Vagina (tissue), 2 donors: Measurements from ENCODE around the gene GGCX. TPM values are rescaled to one million over a fixed set of nuclear protein-coding genes. Genes with fewer than 3 reads are reported as not detected.
A peak's percentile ranks its signal among the peaks of the same experiment; 100 is the strongest.

Experiments
- DNase-seq, 2 donors: peaks; one replicate each; pipeline ENCODE4 v3.0.0-alpha.2; 2017; ENCODE audit errors: extremely low spot score in 2 of 2
- H3K27ac ChIP-seq: fragments of 200-600 bp; sonication (generic); one replicate; pipeline ENCODE4 v1.5.1; 2019
- H3K27me3 ChIP-seq: fragments of 200-600 bp; sonication (generic); one replicate; pipeline ENCODE4 v1.5.1; 2019
- H3K36me3 ChIP-seq, 2 donors: fragments of 200-600 bp; sonication (generic); one replicate each; pipeline ENCODE4 v1.5.1; 2017 to 2019
- H3K4me1 ChIP-seq: fragments of 200-600 bp; sonication (generic); one replicate; pipeline ENCODE4 v1.5.1; 2019
- H3K4me3 ChIP-seq, 2 donors: fragments of 200-600 bp; sonication (generic); 1 replicate in 1 of 2; 2 replicates in 1 of 2; pipeline ENCODE4 v1.5.1; 2016 to 2019
- H3K9me3 ChIP-seq: fragments of 200-600 bp; sonication (generic); one replicate; pipeline ENCODE4 v1.5.1; 2019
- CTCF ChIP-seq, 3 experiments: fragments of 450-650 bp in 2 of 3; fragments of 200-600 bp in 1 of 3; sonication (generic) in 1 of 3; IDR thresholded peaks; one replicate each; pipeline ENCODE4 v1.5.1; 2017 to 2019; ENCODE audit warnings: antibody characterized with exemption in 3 of 3, mild to moderate bottlenecking in 2 of 3, moderate library complexity in 2 of 3
- POLR2A ChIP-seq, 2 donors: fragments of 450-650 bp; IDR thresholded peaks; one replicate each; pipeline ENCODE4 v1.6.1; 2017; ENCODE audit warnings: antibody characterized with exemption in 2 of 2, mild to moderate bottlenecking in 2 of 2, moderate library complexity in 2 of 2
- POLR2AphosphoS5 ChIP-seq, 2 donors: sonication (generic); formaldehyde crosslinking; IDR thresholded peaks; one replicate each; pipeline ENCODE4 v1.9.0; 2017; ENCODE audit warnings: antibody characterized with exemption in 2 of 2, mild to moderate bottlenecking in 2 of 2, low read depth in 1 of 2; ENCODE audit not compliant: insufficient read depth in 1 of 2
- intact Hi-C: fragments of 100-400 bp; cut with DNase I; formaldehyde crosslinking; loops from one replicate; pipeline ENCODE4 v1.15.1; 2023
- total RNA-seq: library from RNA; depleted of rRNA; stranded (reverse); fragments of >200 nt; gene quantifications from one replicate; pipeline ENCODE4 v1.2.3, GENCODE V29; 2016

GGCX gene
- total RNA-seq, 1 donor from 2014 or later: 18.2 TPM

GRCh38 chr2:85580206-85580605 lies 18.9 kb upstream of the GGCX start:
- no peak for TF ChIP-seq CTCF (IDR thresholded peaks at IDR 0.05)
- TF ChIP-seq POLR2A (IDR thresholded peaks at IDR 0.05): no peak
- TF ChIP-seq POLR2AphosphoS5 (IDR thresholded peaks at IDR 0.05; ENCODE audit: insufficient read depth in 1 of 2, low read depth in 1 of 2): no peak
- peak overlapping the region; percentile 45 for H3K27ac ChIP-seq
- peaks cover 37% of the 10 kb centered on the region for H3K4me1 ChIP-seq
- intact Hi-C loops: no loop called here
- H3K27me3 ChIP-seq: no peaks in the 10 kb centered on the region
- no peak for DNase-seq
- no peak overlapping the region for H3K4me3 ChIP-seq
- no peaks in the 10 kb centered on the region for H3K9me3 ChIP-seq
- H3K36me3 ChIP-seq: no peaks in the 10 kb centered on the region

- DNase-seq: no peak
- intact Hi-C loops: no loop called here
- H3K36me3 ChIP-seq: no peaks in the 10 kb centered on the region
- H3K9me3 ChIP-seq: no peaks in the 10 kb centered on the region
- peak overlapping the region; percentile 45 for H3K27ac ChIP-seq
- peak overlapping the region; percentile 17 to 44 for H3K4me3 ChIP-seq
- TF ChIP-seq POLR2AphosphoS5 (IDR thresholded peaks at IDR 0.05; ENCODE audit: insufficient read depth in 1 of 2, low read depth in 1 of 2) (no peak), POLR2A (IDR thresholded peaks at IDR 0.05) (no peak), CTCF (IDR thresholded peaks at IDR 0.05) (no peak)
- H3K27me3 ChIP-seq: no peaks in the 10 kb centered on the region
- H3K4me1 ChIP-seq: peaks cover 30% of the 10 kb centered on the region
Observed at GRCh38 chr2:85579266-85579935, 18.1 kb upstream of the GGCX start.

- intact Hi-C loops: no loop called here
- no peaks in the 10 kb centered on the region for H3K27me3 ChIP-seq
- DNase-seq: no peak
- no peaks in the 10 kb centered on the region for H3K9me3 ChIP-seq
- H3K27ac ChIP-seq: peak overlapping the region; percentile 45
- no peaks in the 10 kb centered on the region for H3K36me3 ChIP-seq
- peak overlapping the region; percentile 35 to 44 for H3K4me3 ChIP-seq
- TF ChIP-seq POLR2AphosphoS5 (IDR thresholded peaks at IDR 0.05; ENCODE audit: insufficient read depth in 1 of 2, low read depth in 1 of 2): peak in 1 of 2 donors; percentile 13
- no peak for TF ChIP-seq CTCF (IDR thresholded peaks at IDR 0.05)
- H3K4me1 ChIP-seq: peaks cover 25% of the 10 kb centered on the region
Observed at GRCh38 chr2:85578243-85579180, 17.2 kb upstream of the GGCX start.

- Histone ChIP-seq H3K4me3 (peak within 1 kb of the TSS; percentile 35 to 44), H3K27me3 (no peaks in the 10 kb centered on the region), H3K36me3 (no peaks in the 10 kb centered on the region), H3K4me1 (peaks cover 23% of the 10 kb centered on the region), H3K27ac (peak within 1 kb of the TSS; percentile 45), H3K9me3 (no peaks in the 10 kb centered on the region)
- intact Hi-C loops: no loop called here
- DNase-seq: no peak
- no peak for TF ChIP-seq POLR2A (IDR thresholded peaks at IDR 0.05)
- TF ChIP-seq POLR2AphosphoS5 (IDR thresholded peaks at IDR 0.05; ENCODE audit: insufficient read depth in 1 of 2, low read depth in 1 of 2): no peak
- no peak for TF ChIP-seq CTCF (IDR thresholded peaks at IDR 0.05)
Observed at GRCh38 chr2:85577386-85578242, 16.3 kb upstream of the GGCX start, which contains the start of gene VAMP8. Gene VAMP8 (plus strand): TSS chr2:85577586. CDS start chr2:85577647, 61 bp downstream.
